SKM-1 treated with dmso at 0.1 percent for 144 hours (cell line): ENCODE results near the gene ACTG2.
"Not testable (repeated sequence)": the region's sequence is repeated elsewhere in the genome, so short reads cannot be mapped to it uniquely, and the experiment has no call there.

Source experiments
- DNase-seq: peaks from one replicate; lab custom pipeline; 2025; ENCODE audit not compliant: unreplicated experiment; lab: John Stamatoyannopoulos, UW

The ACTG2 gene

DNA sequence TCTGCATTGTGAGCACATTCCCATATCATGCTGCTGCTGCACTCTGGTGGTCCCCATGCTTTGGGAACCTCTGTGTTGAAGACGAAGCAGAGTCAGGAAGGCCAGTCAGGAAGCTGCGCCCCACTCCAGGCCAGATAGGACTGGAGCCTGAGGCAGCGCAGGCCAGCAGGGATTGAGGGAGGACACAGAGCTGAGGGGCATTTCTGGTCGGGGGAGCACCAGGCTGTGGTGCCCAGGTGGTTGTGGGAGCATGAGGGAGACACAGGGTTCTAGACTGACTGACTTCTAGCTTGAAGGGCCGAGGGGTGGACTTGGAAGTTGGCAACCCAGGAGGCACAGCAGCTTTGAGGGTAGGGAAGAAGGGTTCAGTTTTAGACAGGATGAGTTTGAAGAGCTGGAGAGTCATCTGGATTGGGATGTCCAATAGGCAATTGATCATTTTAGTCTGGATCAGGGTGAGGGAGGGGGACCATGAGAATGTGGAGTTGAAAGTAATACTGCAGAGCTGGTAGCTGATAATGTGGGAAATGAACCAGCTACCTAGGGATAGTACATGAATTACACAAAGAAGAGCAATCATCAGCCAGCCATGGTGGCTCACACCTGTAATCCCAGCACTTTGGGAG is 1.4 kb upstream of the ACTG2 start:
- DNase-seq = no peak

DNA sequence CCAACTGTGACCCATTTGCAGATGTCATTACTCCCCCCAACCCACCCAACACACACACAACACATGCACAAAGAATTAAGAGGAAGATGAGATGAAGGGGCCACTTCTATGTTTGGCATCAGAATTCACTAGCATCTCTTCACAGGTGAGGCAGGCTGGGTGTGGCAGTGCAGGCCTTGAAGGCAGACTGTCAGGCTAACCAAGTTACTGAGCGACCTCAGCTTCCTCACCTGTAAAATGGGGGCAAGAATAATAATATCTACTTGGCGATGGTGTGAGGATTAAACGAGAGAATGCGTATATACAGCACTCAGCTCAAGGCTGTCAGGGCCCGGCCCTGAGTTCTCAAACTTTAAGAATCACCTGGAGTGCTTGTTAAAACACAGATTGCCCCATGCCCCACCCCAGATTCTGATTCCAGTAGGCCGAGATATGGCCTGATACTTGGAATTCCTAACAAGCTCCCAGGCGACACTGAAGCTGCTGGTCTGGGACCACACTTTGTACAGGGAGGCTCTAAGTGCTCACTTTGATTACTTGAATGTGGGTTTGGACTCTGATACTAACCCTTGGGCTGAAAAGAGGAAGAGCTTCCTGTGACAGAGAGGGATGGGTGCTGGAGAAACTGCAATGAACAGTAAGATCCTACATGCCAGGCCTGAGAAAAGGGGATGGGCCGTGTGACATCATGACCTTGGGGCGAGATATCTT is 1.1 kb downstream of the ACTG2 start:
- DNase-seq = no peak

DNA sequence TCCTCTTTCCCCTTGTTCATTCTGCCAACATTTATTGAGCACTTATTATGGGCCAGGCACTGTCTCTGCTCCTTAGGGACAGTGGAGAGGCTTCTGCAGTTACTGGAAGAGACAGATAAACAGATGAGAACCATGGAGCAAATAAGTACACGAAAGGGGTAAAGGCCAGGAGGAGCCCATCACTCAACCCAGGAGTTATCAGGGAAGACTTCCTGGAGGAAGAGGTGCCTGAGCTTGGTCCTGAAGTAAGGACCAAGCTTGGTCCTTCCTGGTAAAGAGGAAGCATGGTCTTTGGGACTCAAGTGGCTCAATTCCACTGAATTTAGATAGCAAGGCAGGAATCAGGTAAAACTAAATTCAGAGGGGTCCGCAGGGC is 1.7 kb downstream of the ACTG2 start:
- DNase-seq = no peak

DNA sequence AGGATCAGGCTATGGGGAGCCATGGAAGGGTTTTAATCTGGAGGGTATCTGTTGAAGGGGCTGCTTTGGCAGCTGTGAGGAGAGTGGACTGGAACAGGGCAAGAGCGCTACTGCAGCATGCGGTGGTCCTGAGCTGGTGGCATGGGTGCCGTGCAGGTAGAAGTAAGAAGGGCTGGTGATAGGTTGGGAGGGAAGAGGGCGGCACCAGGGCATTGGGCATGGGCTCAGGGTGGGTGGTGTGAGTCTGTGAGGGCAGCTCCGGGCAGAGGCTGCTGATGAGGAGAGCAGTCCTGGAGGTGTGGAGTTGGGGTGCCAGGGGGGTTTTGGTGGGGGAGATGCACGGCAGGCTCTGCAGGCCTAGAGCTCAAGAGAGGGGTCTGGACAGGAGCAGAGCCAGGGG is 2.1 kb downstream of the ACTG2 start:
- DNase-seq = no peak

DNA sequence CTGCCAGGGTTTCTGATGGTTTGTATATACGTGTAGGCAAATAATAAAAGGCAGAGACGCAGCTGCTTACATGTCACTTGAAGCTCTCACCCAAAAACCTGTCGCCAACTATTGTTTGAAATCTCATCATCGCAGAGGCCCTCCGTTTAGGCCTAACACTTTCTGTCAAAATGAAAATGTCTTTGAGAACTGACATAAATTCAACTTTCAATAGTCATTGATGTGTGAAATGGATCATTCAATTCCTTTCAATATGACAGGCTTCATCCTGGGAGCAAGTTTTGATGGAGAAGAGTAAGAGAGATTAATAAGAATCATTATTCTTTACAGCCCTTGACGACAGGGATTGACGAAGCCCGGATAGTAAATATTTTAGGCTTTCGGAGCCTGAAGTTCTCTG is 2.7 kb downstream of the ACTG2 start:
- DNase-seq = no peak

DNA sequence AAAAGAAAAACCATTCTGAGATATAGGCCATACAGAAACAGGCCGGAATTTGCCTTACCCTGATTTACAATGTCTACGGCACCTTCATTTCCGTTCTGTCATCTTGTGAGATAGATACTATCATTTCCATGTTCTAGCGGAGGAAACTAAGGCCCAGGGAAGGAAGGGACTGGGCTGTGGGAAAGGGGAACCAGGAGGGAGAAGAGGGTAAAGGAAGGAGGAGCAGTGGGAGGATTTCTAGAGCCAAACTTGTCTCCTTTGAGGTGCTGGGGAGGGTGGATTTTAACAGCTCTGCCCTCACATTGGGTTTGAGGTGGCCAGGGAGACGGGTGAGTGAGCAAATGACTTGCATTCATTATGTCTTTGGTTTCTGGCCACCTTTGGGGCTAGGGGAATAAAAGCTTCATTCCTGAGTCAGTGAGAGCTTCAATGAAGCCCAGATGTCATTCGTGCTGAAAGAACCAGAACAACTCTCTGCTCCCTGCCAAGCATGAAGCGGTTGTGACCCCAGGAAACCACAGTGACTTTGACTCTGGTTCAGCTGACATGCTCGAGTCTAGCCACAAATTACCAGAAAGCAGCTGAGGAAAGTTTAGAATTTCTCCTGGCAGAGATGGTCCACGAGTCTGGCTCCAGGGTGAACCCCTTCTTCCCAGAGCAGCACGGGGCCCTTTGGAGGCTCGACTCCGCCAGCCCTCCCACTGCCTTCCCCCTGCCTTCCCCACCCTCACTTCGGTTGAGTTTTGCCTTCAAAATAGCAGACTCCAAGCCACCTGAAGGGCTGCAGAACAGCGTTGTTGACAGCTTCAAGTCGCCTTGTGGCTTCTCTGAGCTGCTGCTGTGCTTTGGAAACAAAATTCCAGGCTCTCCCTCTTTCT is 3.8 kb downstream of the ACTG2 start:
- no peak for DNase-seq

DNA sequence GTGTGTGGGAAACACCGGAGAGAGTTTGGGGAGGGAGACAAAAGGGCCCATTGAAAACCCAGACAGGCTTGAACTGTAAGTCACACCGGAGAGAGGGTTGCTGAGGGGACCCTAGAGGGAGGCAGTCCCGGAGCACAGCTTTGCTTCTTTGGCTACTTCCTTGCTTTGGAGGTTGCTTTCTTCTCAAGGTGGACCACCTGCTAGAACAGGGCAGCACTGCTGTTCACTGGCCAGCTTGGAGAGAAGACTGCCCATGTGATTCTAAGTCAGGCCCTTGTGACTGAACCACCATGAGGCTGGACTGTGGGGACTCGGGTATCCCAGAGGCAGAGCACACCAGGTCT is 4.4 kb downstream of the ACTG2 start:
- DNase-seq = no peak

DNA sequence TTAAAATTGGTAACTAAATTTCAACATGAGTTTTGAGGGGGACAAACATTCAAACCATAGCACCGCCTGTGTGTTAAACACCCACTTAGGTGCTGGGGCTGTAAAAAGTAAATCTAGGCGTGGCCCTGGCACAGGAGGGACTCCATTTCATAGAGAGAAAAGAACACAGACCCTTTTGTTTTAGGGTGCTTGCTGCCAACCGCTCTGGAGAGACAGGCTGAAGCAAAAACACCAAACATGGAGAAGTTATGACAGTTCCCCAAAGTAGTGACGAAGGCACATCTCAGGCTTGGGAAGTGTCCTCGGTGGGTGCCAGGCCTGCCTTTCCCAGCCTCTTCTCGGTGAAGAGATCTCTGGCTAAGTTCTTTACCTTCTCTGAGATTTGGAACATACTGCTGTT is 5.1 kb downstream of the ACTG2 start:
- DNase-seq = no peak

DNA sequence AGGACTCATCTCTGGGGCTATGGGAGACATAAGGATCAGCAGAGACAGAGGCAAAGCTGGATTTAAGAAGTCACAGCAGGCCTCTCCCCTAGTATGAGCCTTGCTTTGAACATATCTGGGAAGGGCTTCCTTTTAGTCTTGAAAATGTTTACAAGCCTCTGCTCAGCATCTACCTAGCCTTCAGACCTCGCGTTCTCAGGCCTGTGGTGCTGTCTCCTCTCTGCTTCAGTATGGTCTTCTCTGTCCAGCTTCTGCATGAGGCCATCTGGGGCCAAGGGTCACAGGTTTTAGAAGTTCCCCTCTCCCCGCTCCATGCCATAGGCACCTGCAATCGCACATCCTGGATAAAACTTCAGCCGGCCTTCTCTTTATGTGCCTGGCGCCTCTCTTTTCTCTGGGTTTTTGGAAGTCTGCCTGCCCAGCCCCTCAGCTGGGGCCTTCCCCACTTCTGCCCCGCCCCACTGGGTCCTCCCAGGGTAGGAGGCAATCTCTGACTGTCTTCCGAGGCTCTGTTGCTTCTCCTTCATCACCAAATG is 7.1 kb downstream of the ACTG2 start:
- DNase-seq = no peak

DNA sequence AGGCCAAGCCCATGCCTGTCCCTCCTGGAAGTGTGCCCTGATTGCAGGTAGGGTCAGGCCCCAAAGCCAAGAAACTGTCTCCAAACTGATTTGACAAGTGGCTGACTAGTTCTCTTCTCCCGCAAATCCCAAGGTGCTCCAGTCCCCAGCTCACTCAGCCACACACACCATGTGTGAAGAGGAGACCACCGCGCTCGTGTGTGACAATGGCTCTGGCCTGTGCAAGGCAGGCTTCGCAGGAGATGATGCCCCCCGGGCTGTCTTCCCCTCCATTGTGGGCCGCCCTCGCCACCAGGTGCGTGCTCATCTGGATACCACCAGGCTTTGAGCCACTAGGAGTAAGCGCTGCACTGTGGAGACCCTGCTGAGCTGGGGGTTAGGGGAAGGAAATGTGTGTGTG is 8.3 kb downstream of the ACTG2 start:
- DNase-seq = no peak

DNA sequence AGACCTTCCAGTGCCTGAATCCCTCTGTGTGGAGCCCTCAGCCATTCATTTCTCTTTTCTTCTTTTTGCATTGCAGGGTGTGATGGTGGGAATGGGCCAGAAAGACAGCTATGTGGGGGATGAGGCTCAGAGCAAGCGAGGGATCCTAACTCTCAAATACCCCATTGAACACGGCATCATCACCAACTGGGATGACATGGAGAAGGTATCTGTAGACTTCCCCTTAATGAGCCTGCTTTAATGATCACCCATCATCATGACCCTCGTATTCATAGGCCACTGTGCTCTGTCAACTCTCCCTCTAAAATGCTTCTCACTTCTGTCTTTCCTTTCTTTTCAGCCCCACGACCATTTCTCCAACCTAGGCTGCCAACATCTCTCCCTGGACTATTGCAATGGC is 9.5 kb downstream of the ACTG2 start:
- DNase-seq = no peak

DNA sequence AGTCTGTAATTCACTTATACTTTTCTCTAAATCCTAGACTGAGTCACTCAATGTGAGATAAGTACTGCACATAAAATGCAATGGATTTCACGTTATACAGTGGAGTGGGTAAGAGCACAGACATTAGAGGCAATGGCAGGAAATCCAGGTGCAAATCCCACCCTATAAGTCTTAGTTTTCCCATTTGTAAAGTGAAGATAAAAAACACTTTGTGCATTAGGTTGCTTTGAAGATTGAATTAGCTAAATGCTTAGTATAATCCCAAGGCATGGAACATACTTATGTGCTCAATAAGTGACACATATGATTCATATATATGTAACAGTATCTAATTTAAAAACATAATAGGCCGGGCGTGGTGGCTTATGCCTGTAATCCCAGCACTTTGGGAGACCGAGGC is 10.5 kb downstream of the ACTG2 start:
- no peak for DNase-seq

DNA sequence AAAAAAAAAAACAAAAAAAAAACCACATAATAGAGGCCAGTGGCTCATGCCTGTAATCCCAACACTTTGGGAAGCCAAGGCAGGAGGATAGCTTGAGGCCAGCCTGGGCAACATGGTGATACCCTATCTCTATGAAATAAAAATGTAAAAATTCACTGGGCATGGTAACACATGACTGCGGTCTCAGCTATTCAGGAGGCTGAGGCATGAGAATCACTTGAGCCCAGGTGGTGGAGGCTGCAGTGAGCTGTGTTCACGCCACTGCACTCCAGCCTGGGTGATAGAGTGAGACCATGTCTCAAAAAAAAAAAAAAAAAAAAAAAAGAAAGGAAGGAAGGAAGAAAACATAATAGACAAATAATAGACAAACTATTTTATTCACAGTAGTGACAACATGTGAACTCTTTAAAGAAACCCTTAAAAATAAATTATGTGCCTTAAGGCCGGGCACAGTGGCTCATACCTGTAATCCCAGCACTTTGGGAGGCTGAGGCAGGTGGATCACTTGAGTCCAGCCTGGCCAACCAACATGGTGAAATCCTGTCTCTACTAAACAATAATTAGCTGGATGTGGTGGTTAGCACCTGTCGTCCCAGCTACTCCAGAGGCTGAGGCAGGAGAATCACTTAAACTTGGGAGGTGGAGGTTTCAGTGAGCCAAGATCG is 11.3 kb downstream of the ACTG2 start:
- DNase-seq = not testable (repeated sequence)

DNA sequence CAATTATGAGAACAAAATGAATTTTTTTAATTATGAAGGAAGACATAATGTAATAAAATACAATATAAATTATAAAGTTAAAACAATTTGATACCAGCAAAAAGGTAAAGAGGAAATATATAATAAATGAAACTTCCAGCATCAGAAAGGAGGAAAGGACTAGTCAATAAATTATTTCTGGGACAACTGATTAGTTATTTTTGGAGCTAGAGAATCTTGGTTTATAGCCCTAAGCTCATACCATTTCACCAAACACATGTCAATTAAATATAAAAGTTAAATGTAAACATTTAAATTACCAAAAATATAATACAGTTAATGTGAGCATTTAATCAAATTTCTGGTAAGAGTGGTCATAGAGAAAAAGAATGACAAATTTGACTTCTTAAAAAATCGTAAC is 12.1 kb downstream of the ACTG2 start:
- DNase-seq = no peak

DNA sequence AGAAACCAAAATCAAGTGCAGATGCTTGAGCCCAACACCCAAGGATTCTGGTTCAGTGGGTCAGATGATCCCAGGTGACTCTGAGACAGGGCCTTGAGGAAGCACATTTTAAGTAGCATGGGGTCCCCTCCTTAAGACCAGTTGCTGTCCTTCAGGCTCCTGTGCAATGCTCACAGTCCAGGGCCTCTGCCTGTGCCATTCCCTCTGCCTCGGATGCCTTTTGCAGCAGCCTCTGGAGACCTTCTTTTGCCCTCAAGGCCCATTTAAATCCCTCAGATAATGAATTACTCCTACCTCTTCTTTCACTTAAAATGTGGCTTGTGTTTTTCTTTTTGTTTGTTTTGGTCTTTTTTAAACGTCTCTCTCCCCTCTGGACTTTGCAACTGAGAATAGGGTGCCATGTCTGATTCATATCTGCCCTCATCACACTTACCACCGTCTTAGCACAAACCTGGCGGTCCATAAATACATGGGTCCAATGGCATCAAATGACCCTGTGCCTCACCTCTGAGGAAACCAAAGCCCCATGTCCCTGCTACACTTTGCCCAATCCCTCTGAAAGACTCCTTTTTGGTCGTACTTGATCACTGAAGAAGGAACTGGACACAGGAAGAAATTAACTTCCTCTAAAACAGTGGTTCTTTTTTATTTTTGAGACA is 14.2 kb downstream of the ACTG2 start:
- peak; percentile 8 for DNase-seq

DNA sequence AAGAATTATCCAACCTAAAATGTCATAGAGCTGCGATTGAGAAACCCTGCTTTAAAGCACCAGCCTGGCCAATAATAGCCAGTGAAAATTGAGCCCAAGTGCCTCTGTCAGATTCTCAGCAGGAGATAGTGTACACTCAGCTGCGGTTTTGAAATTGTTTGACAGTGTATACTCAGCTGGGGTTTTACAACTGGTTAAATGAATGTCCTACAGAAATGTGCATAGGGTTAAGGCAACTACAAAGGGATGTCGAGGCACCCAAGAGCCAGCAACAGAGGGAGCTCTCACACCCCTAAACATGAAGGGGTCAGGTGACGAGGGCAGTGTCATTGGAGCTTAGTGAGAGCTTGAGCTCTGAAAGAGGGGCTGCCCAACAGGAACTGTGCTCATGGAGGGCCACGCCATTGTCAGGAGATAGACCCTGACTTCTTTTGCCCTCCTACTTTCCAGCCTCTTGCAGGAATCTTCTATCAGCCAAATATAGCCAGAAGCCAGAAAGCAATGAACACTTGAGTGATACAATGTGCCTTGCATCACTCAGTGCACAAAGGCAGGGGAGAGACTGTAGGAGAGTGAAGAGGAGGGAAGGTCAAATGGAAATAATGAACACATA is 15.1 kb downstream of the ACTG2 start:
- DNase-seq = no peak

DNA sequence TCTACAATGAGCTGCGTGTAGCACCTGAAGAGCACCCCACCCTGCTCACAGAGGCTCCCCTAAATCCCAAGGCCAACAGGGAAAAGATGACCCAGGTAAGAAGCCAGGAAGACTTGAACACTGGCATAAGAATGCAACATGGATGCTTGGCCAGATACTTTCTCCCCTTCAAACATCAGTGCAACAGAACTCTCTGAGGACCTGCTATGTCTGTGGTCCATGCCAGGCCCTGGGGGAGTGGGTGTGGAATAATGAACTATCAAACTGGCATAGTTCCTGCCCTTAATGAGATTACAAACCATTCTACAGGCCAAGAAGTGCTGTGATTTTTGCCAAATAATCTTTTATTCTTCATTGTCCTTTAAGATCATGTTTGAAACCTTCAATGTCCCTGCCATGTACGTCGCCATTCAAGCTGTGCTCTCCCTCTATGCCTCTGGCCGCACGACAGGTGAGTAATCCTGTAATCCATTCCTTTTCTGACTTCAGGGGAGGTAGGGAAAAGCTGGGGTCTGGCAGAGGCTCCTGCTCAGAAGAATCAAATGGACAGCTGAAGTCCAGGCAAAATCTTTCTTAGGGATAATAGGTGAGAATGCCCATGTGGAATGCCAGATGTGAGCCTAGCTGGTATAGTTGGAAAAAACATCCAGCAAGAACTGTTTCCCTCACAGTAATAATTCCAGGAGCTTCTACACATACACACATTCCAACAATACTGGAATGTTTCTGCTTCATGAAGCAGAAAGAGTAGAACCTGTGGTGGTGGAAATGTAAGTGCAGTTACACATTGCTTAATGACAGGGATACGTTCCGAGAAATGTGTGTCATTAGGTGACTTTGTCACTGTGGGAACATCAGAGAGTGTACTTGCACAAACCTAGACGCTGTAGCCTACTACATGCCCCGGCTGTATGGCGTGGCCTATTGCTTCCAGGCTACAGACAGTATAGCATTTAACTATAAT is 16.2 kb downstream of the ACTG2 start:
- DNase-seq = no peak

DNA sequence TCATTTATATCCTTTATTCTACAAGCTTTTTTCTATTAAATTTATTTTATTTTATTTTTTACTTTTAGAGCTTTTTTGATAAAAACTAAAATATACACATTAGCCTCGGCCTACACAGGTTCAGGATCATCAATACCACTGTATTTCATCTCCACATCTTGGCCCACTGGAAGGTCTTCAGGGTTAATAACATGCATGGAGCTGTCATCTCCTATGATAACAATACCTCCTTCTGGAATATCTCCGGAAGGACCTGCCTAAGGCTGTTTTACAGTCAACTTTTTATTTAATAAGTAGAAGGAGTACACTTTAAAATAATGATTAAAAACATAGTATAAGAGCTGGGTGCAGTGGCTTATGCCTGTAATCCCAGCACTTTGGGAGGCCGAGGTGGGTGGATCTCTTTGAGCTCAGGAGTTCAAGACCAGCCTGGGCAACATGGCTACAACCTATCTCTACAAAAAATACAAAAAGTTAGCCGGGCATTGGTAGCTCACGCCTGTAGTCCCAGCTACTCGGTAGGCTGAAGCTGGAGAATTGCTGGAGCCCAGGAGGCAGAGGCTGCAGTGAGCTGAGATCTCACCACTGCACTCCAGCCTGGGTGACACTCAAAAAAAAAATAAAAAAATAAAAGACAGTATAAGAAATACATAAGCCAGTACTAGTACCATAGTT is 18.2 kb downstream of the ACTG2 start:
- DNase-seq = no peak
